A549 treated with dexamethasone at 1 μM for 4 hours (cell line): Measurements from ENCODE around the gene RIT1. TPM values are rescaled to one million over a fixed set of nuclear protein-coding genes. Genes with fewer than 3 reads are reported as not detected.

Experiments
- total RNA-seq: library from RNA; stranded (reverse); fragments of 200-300 nt; extraction: Qiagen RNA extraction; gene quantifications from 5 replicates; pipeline ENCODE4 v1.2.3, GENCODE V29; 2022

RIT1 gene, protein sequence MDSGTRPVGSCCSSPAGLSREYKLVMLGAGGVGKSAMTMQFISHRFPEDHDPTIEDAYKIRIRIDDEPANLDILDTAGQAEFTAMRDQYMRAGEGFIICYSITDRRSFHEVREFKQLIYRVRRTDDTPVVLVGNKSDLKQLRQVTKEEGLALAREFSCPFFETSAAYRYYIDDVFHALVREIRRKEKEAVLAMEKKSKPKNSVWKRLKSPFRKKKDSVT
- total RNA-seq = 19.0 to 23.3 TPM (median 19.9 TPM) in 5 replicates

DNA sequence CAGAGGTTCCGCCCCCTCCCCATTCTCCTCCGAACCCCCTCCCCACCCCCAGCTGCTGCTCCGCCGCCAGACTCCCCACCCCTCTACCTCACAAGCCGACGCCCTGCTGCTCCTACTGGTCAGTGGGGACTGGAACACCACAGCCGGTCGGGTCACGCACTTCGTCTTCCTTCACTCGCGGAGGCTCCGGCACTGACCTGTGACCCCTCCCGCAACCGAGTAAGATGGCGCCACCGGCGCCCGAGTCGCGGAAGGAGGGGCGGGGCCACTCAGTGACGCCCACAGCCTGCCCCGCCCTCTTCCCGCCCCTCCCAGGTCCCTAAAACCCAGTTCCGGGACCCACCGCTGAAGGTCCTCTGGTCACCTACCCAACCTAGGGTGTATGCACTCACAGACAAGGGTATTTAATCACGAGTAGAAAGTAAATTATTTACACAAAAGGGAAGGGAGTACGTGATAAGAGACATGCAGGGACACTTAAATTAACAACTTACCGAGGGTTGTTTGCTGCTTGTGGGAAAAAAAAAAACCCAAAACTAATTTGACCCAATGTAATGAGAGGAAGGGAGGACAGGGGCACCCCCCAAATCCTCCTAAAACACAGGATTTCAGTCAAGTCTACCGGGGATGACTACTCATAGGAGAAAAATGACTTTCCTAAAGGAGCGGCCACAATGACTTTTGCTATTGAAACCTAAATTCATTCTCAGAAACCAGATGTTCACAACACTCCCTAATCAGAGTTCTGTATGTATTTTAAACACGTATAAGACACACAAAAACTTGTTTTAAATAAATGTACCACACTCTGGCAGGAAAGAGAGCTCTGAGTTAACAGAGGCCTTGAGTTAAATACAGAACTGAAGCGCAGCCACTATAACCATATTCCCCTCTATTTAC is at the start of gene RIT1:
RIT1 (minus strand) TSS at position 194 of the 900 bp plus-strand sequence. CDS start 588 bp downstream, outside the sequence.

DNA sequence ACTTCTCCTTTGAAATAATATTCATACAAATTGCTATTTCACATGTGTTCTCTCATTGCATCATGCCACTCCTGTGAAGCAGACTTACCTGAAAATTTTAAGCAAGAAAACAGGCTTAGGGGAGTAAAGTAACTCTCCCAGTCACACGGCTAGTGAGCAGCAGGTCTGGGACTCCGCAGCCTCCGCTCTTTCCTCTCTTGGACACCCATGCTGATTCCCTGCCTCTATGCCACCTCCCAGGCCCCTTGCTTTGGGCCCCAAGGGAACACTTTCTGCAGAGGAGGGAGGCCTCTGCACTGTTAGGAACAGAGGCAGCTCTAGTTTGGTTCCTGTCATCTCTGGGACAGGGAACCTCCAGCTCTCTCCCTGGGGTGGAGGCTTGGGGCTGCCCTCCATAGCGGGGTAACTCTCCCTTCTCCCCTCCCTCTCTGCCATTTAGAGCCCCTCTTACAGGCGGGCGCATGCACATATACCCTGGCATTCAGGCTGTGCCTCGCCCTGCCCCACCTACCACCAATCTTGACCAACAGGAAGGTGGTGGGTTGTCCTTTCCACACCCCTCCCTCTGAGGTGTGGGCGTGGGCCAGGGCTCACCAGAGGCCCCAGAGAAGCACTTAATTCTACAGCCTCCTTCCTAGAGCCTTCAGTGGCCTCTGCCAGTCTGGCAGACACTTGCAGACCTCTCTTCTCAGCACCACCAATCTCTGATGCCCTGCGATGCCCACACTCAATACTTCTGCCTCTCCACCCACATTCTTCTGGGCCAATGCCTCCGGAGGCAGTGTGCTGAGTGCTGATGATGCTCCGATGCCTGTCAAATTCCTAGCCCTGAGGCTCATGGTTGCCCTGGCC is 30.1 kb upstream of the RIT1 start, which contains the start of gene RXFP4:
RXFP4 (plus strand) TSS at position 646 of the 852 bp plus-strand sequence; CDS start at position 718, 72 bp downstream.

DNA sequence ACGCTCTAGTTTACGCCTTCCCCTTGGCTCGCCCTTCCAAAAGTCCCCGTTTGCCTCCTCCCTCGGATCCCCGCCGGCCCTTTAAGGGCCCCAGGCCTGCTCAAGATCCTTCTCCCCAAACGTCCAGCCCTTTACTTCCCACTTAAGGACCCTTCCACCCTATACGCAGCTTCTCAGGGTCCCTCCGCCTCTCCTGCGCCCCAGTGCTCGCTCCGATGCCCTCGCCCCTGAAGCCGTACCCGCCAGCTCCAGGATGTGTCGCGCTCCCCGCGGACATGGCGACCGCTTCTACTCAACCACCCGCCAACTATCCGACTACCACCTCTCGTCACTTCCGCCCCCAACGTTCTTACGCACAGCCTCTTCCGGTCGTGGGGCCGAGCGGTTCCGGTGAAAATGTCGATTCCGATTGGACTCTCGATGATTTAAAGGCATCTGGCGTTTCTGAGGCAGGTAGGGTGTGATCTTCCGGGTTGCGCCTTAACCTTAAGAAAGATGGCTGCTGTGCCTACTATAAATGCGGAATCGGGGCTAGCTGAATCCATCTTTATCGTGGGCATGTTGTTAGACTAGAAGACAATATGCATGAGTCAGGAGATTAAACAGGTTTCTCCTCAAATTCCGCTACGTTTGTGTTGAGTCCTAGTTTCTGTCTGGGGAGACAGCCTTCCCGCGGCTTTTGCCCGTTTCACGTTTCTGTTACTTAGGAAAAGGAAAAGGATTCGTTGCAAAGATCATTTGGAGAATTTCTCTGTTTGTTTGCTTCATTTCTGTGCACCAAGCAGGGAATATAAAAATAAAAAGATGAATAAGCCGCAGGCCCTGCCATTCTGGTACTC is 23.2 kb upstream of the RIT1 start, which contains the start of gene KHDC4:
KHDC4 (minus strand) TSS at position 317 of the 839 bp plus-strand sequence; CDS start at position 277, 40 bp downstream.

DNA sequence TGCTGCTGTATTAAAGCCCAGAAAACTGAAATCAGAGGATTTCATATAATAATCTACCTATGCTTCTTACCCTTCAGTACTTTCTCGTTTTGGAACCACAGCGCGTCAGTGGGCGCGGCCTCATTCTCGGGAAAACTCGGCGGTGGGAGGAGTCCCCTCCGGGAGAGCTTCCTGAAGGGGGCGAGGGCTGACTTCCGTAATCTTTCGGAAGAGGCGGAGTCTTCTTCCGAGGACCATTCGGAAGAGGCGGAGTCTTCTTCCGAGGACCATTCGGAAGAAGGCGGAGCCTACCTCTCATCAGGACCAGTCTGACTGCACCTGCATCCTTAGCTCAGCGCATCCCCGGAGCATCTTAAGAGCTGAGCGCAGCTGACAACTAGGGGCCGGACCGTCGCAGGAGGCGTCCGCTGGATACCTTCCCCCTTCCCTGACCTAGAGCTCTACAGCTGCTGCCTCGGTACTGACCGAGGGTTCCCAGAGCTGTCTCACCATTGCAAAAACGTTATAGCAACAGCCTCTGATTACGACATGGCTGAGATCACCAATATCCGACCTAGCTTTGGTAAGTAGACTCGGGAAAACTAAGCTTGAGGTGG is 51.8 kb downstream of the RIT1 start, which contains the start of gene SYT11:
SYT11 (plus strand) TSS at position 334 of the 596 bp plus-strand sequence; CDS start at position 529, 195 bp downstream.

DNA sequence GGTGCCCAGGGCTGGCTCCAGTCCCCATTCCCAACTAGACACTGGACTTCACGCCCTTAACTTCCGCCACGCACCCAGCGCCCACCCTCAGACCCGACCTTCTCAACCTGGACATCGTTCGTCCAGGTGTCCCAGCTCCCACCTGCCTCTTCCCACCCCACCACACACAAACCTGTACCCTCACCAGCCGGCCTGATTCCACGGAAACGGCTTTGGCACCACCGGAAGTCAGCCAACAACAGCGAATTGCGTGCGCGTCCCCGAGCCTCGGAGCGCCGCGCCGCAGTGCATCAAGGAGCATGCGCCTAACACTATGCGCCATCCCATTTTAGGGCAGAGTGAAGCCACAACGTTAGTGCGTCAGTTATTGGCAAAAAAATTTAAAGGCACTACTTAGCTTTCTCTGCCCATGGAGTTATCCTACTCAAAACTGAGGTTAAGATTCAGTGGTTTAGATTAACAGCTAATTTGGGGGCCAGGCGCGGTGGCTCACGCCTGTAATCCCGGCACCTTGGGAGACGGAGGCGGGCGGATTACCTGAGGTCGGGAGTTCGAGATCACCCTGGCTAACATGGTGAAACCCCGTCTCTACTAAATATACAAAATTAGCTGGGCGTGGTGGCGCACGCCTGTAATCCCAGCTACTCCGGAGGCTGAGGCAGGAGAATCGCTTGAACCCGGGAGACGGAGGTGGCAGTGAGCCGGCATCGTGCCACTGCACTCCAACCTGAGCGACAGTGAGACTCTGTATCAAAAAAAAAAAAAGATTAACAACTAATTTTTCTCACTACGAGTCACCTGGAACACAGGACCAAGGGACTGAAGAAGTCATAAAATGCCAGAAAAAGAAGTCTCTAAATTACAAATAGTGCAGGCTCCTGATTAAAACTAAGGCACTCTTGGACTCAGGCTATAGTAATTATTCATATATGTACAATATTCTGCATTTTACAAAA is 53.9 kb downstream of the RIT1 start, which contains the start of gene GON4L:
GON4L (minus strand) TSS at position 240 of the 956 bp plus-strand sequence. CDS start 3,434 bp downstream, outside the sequence.

Other genes with a start within 250 kb of the RIT1 start
- 43.9 to 48.2 TPM (median 47.6 TPM) in 5 replicates for gene YY1AP1, start 222.6 kb downstream of the RIT1 start, total RNA-seq
- gene DAP3, start 222.3 kb downstream of the RIT1 start, total RNA-seq = 110 to 146 TPM (median 115 TPM) in 5 replicates
- 12.2 to 15.6 TPM (median 14.5 TPM) in 5 replicates for gene GON4L, start 54.1 kb downstream of the RIT1 start, total RNA-seq
- 1.1 to 1.5 TPM (median 1.5 TPM) in 5 replicates for gene SYT11, start 51.8 kb downstream of the RIT1 start, total RNA-seq
- 12.2 to 25.9 TPM (median 21.4 TPM) in 5 replicates for gene KHDC4, start 23.1 kb upstream of the RIT1 start, total RNA-seq
- 0.07 TPM in 1 of 5 replicates, not detected in the others for gene RXFP4, start 30.3 kb upstream of the RIT1 start, total RNA-seq
- 31.6 to 38.1 TPM (median 34.0 TPM) in 5 replicates for gene ARHGEF2, start 67.2 kb upstream of the RIT1 start, total RNA-seq
- gene SSR2, start 109.6 kb upstream of the RIT1 start, total RNA-seq = 247 to 274 TPM (median 264 TPM) in 5 replicates
- gene UBQLN4, start 142.4 kb upstream of the RIT1 start, total RNA-seq = 33.9 to 43.6 TPM (median 42.2 TPM) in 5 replicates
- gene LAMTOR2, start 143.4 kb upstream of the RIT1 start, total RNA-seq = 146 to 167 TPM (median 153 TPM) in 5 replicates
- gene RAB25, start 149.8 kb upstream of the RIT1 start, total RNA-seq = 0.16 TPM in 1 of 5 replicates, not detected in the others
- gene MEX3A, start 171.1 kb upstream of the RIT1 start, total RNA-seq = 0.76 to 2.6 TPM (median 1.7 TPM) in 5 replicates
- gene LMNA, start 203.4 kb upstream of the RIT1 start, total RNA-seq = 607 to 803 TPM (median 745 TPM) in 5 replicates
- 0.31 to 0.51 TPM (median 0.42 TPM) in 5 replicates for gene SEMA4A, start 242.2 kb upstream of the RIT1 start, total RNA-seq